Left forelimb (tissue), 1 donor: ENCODE measurements around the gene C1R.
"Not testable (repeated sequence)": the region's sequence is repeated elsewhere in the genome, so short reads cannot be mapped to it uniquely, and the experiment has no call there.

ENCODE experiments used
- DNase-seq: peaks from one replicate; pipeline ENCODE4 v3.0.0-alpha.2; 2018; ENCODE audit warnings: low spot score

The C1R gene

GRCh38 chr12:7120166-7120565, 27.9 kb upstream of the C1R start:
- no peak for DNase-seq

- no peak for DNase-seq
Measured at GRCh38 chr12:7118881-7119280, 26.6 kb upstream of the C1R start.

- DNase-seq = no peak
Measured at GRCh38 chr12:7117670-7118069, 25.4 kb upstream of the C1R start.

- no peak for DNase-seq
Measured at GRCh38 chr12:7116916-7117315, 24.7 kb upstream of the C1R start.

- DNase-seq = no peak
Measured at GRCh38 chr12:7116196-7116595, 24.0 kb upstream of the C1R start.

GRCh38 chr12:7114851-7115250, 22.6 kb upstream of the C1R start:
- no peak for DNase-seq

- no peak for DNase-seq
Measured at GRCh38 chr12:7114008-7114407, 21.8 kb upstream of the C1R start.

GRCh38 chr12:7113389-7113871, 21.2 kb upstream of the C1R start:
- no peak for DNase-seq

- DNase-seq = no peak
Measured at GRCh38 chr12:7112041-7112440, 19.8 kb upstream of the C1R start.

- no peak for DNase-seq
Measured at GRCh38 chr12:7110661-7111060, 18.4 kb upstream of the C1R start.

- DNase-seq = no peak
Measured at GRCh38 chr12:7109572-7109920, 17.3 kb upstream of the C1R start.

GRCh38 chr12:7108796-7109571, 16.7 kb upstream of the C1R start, which contains the start of gene C1RL:
Gene C1RL (minus strand): TSS chr12:7109214. CDS start chr12:7109180, 34 bp downstream.
- peak; percentile 90 for DNase-seq

GRCh38 chr12:7108003-7108795, 16.0 kb upstream of the C1R start:
- no peak for DNase-seq

- DNase-seq = no peak
Measured at GRCh38 chr12:7107636-7108002, 15.4 kb upstream of the C1R start.

- DNase-seq = not testable (repeated sequence)
Measured at GRCh38 chr12:7107181-7107580, 14.9 kb upstream of the C1R start.

- no peak for DNase-seq
Measured at GRCh38 chr12:7106082-7106481, 13.8 kb upstream of the C1R start.

GRCh38 chr12:7103837-7104584, 11.8 kb upstream of the C1R start:
- DNase-seq = no peak

- DNase-seq = no peak
Measured at GRCh38 chr12:7102582-7102981, 10.3 kb upstream of the C1R start.

GRCh38 chr12:7101694-7102131, 9.5 kb upstream of the C1R start:
- peak; percentile 57 for DNase-seq

GRCh38 chr12:7101047-7101693, 8.9 kb upstream of the C1R start:
- peak; percentile 12 for DNase-seq

GRCh38 chr12:7100239-7100638, 8.0 kb upstream of the C1R start:
- DNase-seq = no peak
